Activated CD4-positive, alpha-beta T cell treated with anti-CD3 and anti-CD28 coated beads for 24 hours (primary cell): ENCODE data around the gene RETREG3.
"Not testable (repeated sequence)": the region's sequence is repeated elsewhere in the genome, so short reads cannot be mapped to it uniquely, and the experiment has no call there.

Source experiments
- DNase-seq, 2 donors: peaks; one replicate each; pipeline ENCODE4 v3.0.0-alpha.2; 2020; ENCODE audit warnings: low read depth in 2 of 2

Gene RETREG3

DNA sequence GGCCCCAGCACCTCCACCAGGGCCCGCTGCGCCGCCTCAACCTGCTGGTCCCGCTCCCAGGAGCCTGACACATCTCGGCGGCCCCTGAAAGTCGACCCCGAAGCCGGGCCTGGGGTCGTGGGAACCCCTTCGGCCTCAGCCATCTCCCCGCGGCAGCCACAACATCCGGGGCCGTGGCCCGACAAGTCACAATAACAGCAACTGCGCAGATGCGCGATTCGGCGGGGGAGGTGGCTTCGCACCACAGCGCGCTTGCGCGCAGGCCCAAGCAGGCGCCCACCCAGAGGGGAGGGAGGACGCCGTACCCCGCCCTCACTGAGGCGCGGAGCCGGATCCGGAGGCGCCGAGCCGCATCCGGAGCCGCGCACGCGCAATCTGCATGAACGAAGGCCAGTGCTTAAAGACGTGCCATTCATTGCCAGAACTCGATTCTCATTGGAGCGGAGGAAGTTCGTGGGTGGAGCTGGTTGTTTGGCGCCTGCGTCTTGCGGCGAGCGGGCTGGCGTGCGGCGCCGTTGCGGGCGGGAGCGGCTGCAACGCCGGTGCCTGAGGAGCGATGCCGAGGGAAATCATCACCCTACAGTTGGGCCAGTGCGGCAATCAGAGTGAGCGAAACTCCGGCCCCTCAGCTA is at the start of gene RETREG3, which contains the start of gene TUBG1:
Gene RETREG3 (minus strand): TSS at position 193 of the 632 bp plus-strand sequence. CDS start 50 bp downstream, at position 143.
Gene TUBG1 (plus strand): TSS at position 502 of the 632 bp plus-strand sequence. CDS start 55 bp downstream, at position 557.
- DNase-seq: peak; percentile 98

DNA sequence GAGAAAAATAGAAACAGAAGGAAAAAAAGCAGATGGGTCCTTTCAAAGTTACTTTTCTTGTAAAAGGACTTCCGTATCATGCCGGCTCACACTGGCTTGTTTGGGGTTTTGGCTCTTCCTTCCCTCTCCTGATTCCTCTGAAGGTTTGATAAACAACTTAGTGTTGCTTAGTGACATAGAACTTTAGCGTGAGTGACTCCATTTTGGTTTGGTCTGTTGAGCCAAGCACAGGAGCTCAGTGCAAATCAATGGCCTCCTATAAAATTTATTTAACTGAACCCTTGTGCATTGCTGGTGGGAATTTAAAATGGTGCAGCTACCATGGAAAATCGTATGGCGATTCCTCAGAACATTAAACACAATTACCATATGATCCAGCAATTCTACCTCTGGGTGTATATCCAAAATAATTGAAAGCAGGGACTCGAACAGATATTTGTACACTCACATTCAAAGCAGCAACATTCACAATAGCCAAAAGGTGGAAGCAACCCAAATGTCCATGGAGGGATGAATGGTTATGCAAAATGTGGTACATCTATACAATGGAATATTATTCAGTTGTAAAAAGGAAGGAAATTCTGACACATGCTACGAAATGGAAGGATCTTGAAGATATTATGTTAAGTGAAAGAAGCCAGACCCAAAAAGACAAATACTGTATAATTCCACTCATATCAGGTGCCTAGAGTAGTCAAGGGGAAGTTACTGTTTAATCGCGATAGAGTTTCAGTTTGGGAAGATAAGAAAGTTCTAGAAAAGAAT is 48.8 kb upstream of the RETREG3 start:
- DNase-seq: no peak

DNA sequence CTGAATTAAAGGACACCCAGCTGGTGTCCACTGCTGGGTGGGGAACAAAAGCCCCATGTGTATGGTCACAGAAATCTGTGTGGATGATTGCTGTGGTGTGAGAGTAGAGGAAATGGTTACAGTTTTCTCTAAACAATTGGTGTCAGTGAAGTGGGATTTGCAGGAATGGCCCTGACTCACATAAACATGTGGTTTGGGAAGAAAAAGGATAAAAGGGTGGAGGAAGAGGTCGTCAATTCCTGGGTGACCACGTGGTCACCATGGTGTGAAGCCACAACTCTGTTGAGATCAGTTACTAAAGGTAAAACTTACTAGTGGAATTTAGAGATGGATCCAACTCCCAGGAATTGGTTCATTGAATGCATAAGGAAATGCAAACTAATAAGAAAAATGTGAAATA is 46.4 kb upstream of the RETREG3 start:
- no peak for DNase-seq

DNA sequence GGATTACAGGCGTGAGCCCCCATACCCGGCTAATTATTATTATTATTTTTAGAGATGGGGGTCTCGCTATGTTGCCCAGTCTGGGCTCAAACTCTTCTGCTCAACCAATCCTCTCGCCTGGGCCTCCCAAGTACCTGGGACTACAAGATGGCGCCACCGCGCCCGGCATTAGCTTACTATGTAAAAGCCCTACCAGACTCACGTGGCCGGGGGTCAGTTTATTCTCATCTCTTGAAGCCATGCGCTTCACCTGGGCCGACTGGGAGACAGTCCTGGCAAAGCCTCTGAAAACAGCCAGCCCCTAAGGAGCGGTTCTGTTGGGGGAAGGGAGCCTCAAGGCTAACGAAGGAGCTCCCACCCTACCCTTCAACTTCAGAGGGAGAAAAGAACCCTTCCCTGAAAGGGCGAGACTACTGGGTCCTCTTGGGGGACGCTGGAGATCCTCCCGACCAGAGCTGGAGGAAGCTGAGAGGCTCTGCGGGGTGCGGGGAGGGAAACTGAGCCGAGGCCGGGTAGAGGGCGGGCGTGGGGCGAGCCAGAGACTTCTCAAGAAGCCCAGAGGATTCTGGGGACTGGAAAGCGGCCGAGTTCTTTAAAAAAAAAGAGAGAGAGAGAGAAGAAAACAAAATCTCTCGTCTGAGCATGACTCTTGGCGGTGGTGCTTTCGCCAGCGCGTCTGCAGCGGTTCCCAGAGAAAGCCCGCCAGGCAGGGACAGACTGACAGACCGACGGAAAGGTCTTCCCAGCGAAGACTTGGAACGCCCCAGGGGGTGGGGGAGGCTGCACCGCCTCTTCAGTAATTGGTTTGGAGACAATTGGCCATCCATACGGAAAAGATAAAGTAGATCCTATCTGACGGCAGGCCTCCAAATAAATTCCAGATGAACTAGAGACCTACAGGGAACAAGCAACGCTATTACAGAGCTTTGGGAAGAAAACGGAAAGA is 44.3 kb upstream of the RETREG3 start:
- no peak for DNase-seq

GRCh38 chr17:42651392-42651791 is 42.2 kb upstream of the RETREG3 start:
- DNase-seq: no peak

- no peak for DNase-seq
Measured at GRCh38 chr17:42647778-42648177, 38.6 kb upstream of the RETREG3 start.

- no peak for DNase-seq
Measured at GRCh38 chr17:42642336-42642735, 33.2 kb upstream of the RETREG3 start.

DNA sequence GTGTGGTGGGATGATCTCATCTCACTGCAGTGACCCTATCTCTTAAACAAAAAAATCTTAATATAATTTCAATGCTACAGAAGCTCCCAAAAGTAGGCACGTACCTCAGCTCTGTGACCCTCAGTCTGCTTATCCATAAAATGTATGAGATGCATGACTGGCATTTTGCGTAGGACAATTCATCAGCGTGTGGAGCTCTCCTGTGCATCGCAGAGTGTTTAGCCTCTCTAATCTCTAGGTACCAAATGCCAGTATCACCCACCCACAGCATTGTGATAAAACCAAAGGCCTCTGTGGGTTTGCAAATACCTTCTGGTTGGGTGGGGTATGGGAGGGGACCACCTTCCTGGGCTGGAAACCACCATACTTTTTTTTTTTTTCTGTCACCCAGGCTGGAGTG is 30.9 kb upstream of the RETREG3 start:
- DNase-seq: no peak

- DNase-seq: no peak
Measured at GRCh38 chr17:42639525-42640113, 30.4 kb upstream of the RETREG3 start.

DNA sequence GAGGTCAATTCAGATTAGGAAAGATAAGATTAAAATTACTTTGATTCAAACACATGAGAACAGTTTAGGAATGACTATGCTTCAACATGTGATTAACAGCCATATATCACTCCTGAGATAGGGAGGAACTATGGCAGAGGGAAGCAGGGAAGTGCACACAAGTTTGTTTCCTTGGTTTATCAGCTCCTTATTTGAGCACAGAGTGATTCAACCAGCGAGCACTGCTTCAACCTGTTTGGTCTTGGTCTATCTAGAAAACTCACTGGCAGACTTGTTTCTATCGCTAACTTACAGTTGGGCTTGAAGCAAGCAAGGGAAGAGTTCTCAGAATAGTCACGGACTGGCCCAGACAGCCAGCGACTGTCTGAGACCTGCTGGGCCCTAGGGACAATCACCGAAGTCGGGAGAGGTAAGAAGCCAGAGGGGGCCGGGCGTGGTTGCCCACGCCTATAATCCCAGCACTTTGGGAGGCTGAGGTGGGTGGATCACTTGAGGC is 23.8 kb upstream of the RETREG3 start:
- no peak for DNase-seq

DNA sequence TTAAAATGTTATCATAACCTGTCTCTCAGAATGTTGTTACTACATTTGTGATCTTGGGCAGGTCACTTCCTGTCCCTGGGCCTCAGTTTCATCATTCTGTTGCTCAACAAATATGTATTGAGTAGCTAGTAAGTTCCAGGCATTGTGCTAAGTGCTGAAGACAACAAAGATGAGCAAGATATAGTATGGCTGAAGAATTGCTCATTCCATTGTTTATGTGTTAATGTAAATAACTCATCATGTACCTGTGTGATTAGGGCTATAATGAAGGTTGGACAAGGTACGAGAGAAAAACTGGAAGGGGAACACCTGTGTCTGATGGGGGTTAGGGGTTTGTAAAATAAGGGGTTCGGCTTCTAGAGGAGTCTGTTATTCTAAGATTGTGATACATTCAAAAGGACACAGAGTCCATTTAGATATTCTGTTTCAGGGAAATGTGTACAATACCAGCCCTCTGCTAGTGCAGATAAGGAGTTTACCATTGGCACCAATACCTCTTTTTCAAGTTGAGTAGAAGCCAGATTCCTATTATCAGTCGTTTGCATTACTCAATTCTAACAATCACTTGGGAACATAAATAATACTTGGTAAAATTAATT is 20.3 kb upstream of the RETREG3 start:
- no peak for DNase-seq

DNA sequence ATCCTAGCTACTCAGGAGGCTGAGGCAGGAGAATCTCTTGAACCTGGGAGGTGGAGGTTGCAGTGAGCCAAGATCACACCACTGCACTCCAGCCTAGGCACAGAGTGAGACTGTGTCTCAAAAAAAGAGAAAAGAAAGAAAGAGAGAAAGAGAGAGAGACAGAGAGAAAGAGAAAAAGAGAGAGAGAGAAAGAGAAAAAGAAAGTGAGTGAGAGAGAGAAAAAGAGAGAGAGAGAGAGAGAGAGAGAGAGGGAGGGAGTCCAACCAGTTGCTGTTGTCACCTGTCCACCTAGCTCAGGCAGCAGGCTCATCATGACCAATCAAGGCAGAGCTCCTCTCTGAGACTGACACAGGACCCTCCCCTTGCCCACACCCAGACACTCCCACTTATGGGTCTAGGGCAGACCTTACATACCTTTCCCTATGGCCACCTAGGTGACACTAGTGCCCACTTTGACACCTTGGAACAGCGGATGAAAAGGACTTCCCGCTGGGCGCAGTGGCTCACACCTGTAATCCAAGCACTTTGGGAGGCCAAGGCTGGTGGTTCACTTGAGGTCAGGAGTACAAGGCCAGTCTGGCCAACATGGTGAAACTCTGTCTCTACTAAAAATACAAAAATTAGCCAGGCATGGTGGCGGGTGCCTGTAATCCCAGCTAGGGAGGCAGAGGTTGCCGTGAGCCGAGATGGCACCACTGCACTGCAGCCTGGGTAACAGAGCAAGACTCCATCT is 18.0 kb upstream of the RETREG3 start:
- not testable (repeated sequence) for DNase-seq

DNA sequence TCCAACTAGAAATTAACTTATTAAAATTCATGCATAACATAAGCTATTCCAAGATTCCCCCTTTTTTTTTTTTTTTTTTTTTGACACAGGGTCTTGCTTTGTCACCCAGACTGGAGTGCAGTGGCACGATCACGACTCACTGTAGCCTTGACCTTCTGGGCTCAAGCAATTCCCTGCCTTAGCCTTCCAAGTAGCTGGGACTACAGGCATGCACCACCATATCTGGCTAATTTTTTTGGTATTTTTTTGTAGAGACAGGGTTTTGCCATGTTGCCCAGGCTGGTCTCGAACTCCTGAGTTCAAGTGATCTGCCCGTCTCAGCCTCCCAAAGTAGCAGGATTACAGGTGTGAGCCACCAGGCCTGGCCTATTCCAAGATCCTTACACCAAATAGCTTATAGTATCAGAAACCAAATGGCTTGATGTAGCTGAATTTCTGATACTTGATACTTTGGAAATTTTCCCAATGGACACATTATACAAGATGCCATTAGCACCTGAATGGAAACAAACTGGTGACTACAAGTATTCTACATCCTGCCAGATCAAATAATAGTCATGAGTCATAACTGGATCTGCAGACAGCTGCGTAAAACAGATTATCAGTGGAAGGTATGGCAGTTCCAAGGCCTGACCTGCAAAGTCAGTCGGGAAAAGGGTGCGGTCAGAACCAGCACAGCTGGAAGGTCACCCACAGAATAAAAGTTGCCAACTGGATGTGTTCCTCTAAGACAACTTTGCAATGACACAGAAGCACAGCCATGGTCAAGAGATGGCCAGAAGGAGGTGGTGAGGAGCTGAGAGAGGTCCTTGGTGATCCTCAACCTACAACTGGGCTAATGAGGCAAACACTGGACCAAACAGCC is 14.8 kb upstream of the RETREG3 start:
- DNase-seq: no peak

GRCh38 chr17:42623271-42623670 is 14.1 kb upstream of the RETREG3 start:
- DNase-seq: no peak

DNA sequence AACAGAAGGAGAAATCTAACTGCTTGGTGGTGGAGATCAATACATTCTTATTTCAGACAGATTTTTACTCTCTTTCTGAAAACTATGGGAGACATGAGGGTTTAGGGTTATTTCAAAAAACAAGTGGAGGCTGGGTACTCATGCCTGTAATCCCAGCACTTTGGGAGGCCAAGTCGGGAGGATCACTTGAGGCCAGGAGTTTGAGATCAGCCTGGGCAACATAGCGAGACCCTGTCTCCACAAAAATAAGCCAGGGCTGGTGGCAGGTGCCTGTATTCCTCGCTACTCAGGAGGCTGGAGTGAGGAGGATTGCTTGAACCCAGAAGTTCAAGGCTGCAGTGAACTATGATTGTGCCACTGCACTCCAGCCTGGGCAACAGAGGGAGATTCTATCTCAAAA is 12.8 kb upstream of the RETREG3 start:
- not testable (repeated sequence) for DNase-seq

- DNase-seq: no peak
Measured at GRCh38 chr17:42618442-42619150, 9.4 kb upstream of the RETREG3 start.

DNA sequence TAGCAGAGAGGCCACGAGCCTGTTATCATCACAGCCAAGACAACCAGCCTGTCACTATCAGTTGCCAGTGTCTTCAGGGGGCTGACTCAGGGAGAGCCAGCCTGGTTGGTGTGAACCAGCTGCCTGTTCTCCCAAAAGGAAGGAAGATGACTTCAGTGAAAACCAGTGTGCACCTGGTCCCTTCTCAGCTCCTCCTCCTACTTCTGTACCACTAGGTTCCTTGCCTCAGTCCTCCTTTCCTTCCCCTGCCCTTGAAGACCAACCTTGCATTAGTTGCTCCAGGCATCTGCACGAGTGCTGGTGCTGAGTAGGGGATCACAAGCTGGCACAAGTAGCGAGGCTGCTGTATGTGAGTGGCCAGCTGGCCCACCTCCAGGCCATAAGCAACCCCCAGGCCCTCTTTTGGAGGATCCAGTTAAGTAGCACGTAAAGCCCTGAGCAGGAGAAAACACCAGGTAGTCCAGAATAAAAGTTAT is 8.8 kb upstream of the RETREG3 start:
- DNase-seq: no peak

DNA sequence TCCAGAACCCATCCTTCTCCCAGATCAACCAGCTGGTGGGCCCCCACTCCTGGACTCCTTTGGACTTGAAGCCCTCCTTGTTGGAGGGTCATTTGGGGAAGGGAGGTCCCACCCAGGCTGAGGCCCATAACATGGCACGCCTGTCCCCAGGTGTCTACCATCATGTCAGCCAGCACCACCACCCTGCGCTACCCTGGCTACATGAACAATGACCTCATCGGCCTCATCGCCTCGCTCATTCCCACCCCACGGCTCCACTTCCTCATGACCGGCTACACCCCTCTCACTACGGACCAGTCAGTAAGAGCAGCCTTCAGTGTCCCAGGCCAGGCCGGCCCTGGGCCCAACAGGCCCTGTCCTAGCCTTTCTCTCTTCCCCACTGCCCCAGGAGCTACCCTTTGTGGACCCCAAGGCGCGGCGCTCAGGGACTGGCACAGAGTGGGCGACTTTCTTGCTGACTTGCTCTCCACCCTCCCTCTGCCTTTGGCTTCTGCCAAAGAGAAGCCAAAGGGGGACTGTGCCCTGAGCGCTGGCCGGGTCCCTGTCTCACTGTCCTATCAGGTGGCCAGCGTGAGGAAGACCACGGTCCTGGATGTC is 4.6 kb upstream of the RETREG3 start:
- no peak for DNase-seq
